ENCODE measurements around the gene FCGR1A. TPM values are rescaled to one million over a fixed set of nuclear protein-coding genes. Genes with fewer than 3 reads are reported as not detected.
"Not testable (repeated sequence)": the region's sequence is repeated elsewhere in the genome, so short reads cannot be mapped to it uniquely, and the experiment has no call there.

Gene FCGR1A
- total and polyA plus RNA-seq, 2 of the 8 experiments (the other 6 are each of a cell fraction or from before 2014, with no cell fraction given) = not detected

DNA sequence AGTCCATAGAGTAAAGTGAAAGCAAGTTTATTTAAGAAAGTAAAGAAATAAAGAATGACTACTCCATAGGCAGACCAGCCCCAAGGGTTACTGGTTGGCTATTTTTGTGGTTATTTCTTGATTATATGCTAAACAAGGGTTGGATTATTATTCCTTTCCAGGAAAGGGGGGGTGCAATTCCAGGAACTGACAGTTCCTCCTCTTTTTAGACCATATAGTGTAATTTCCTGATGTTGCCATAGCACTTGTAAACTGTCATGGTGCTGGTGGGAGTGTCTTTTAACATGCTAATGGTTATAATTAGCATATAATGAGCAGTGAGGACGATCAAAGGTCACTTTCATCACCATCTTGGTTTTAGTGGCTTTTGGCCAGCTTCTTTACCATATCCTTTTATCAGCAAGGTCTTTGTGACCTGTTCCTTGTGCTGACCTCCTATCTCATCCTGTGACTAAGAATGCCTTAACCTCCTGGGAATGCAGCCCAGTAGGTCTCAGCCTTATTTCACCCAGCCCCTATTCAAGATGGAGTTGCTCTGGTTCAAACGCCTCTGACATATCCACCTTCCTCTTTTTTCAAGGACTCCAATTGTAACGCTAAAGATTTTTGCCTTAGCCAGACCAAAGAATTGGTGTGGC, 6.9 kb upstream of the FCGR1A start:
- H2AK5ac ChIP-seq (ENCODE audit: low read depth, low read length); FAIRE-seq; H2BK12ac ChIP-seq (ENCODE audit: low read depth, low read length); H3K36me3 ChIP-seq (ENCODE audit: control insufficient read depth in 2 of 4, insufficient read depth in 4 of 4, low read length in 3 of 4); CTCF ChIA-PET (ENCODE audit: partially characterized antibody); H3K79me2 ChIP-seq (ENCODE audit: control insufficient read depth in 1 of 2, insufficient read depth in 2 of 2, low read length in 2 of 2); H3K4me1 ChIP-seq (replicated peaks in 1 of 4; ENCODE audit: control insufficient read depth in 3 of 4, insufficient read depth in 4 of 4, low read length in 3 of 4); POLR2A ChIA-PET (ENCODE audit: partially characterized antibody); H4K8ac ChIP-seq (ENCODE audit: extremely low read depth, insufficient read depth, low read length); H2BK120ac ChIP-seq (replicated peaks; ENCODE audit: low read depth, low read length); H2AFZ ChIP-seq (ENCODE audit: low read length); H2BK15ac ChIP-seq (ENCODE audit: low read length); H3K4ac ChIP-seq (replicated peaks; ENCODE audit: insufficient read length, low read depth, low read length); H3K79me1 ChIP-seq (ENCODE audit: low read depth, low read length); H3K27me3 ChIP-seq (replicated peaks in 1 of 4; ENCODE audit: control insufficient read depth in 3 of 4, extremely low read depth in 1 of 4, insufficient read depth in 3 of 4, low read length in 3 of 4); H3K27ac ChIP-seq (ENCODE audit: low read depth, low read length); DNase-seq (ENCODE audit: low read depth in 1 of 2, low spot score in 2 of 2); H3K9ac ChIP-seq (replicated peaks in 1 of 4; ENCODE audit: extremely low read depth in 1 of 4, low read depth in 3 of 4, low read length in 3 of 4); H3K56ac ChIP-seq (replicated peaks; ENCODE audit: insufficient read length, low read depth, low read length); H4K20me1 ChIP-seq (replicated peaks in 1 of 2; ENCODE audit: control insufficient read depth in 1 of 2, insufficient read depth in 2 of 2, low read length in 2 of 2); H3K23me2 ChIP-seq (ENCODE audit: low read depth, low read length); H4K91ac ChIP-seq (replicated peaks; ENCODE audit: insufficient read length, low read length); H2BK20ac ChIP-seq (ENCODE audit: low read length); H4K5ac ChIP-seq (ENCODE audit: insufficient read length, low read depth, low read length); H3K18ac ChIP-seq (ENCODE audit: extremely low read depth, low read length); H3K4me3 ChIP-seq (ENCODE audit: extremely low read depth in 1 of 4, insufficient read depth in 2 of 4, low read depth in 3 of 4, low read length in 4 of 4); H2BK5ac ChIP-seq (ENCODE audit: low read depth, low read length); H3K9me3 ChIP-seq (ENCODE audit: insufficient read depth in 2 of 2, low read depth in 1 of 2, low read length in 1 of 2); H3K23ac ChIP-seq (ENCODE audit: insufficient read length); H3K14ac ChIP-seq (ENCODE audit: insufficient read length): not testable (repeated sequence)
- 13% methylated on average over 1 of the region's 3 CpGs; no CpG with 5 or more reads in 1 of the 2 experiments for WGBS, 2 experiments (ENCODE audit: extremely low coverage in 1 of 2, insufficient coverage in 1 of 2, insufficient read length in 1 of 2, insufficient replicate concordance in 2 of 2, low coverage in 1 of 2, low lambda C conversion rate in 2 of 2, missing lambda C conversion rate in 1 of 2)
- peak overlapping the region in 1 of 2 experiments; percentile 33; a peak in 2 of 4 replicates for H3K4me2 ChIP-seq (ENCODE audit: insufficient read depth in 1 of 2, low read depth in 2 of 2, low read length in 2 of 2)

DNA sequence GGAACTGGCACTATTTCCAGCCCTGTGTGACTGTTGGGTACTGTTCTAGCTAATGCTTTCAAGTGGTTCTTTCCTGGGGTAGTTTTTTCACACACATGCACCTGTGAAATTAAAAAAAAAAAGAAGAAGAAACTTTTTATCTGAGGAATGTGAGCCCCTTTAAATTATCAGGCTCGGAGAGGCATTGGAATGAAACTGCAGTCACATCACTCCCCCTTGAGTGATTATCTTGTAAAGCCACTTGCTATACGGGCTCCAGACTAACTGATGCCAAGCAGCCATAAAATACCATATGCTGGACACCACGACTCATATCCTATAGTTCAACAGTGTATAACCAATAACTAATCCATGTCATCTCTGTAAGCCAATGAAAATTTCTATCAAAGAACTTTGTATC, 5.4 kb upstream of the FCGR1A start:
- H4K8ac ChIP-seq (ENCODE audit: extremely low read depth, insufficient read depth, low read length); H3K4ac ChIP-seq (replicated peaks; ENCODE audit: insufficient read length, low read depth, low read length); H3K4me2 ChIP-seq (ENCODE audit: insufficient read depth in 1 of 2, low read depth in 2 of 2, low read length in 2 of 2); DNase-seq (ENCODE audit: low read depth in 1 of 2, low spot score in 2 of 2); H3K79me2 ChIP-seq (ENCODE audit: control insufficient read depth in 1 of 2, insufficient read depth in 2 of 2, low read length in 2 of 2); H3K18ac ChIP-seq (ENCODE audit: extremely low read depth, low read length); CTCF ChIA-PET (ENCODE audit: partially characterized antibody); H2AK5ac ChIP-seq (ENCODE audit: low read depth, low read length); H2BK120ac ChIP-seq (replicated peaks; ENCODE audit: low read depth, low read length); H3K56ac ChIP-seq (replicated peaks; ENCODE audit: insufficient read length, low read depth, low read length); H3K9me3 ChIP-seq (ENCODE audit: insufficient read depth in 2 of 2, low read depth in 1 of 2, low read length in 1 of 2); H2BK15ac ChIP-seq (ENCODE audit: low read length); H3K14ac ChIP-seq (ENCODE audit: insufficient read length); H3K36me3 ChIP-seq (ENCODE audit: control insufficient read depth in 2 of 4, insufficient read depth in 4 of 4, low read length in 3 of 4); H3K23me2 ChIP-seq (ENCODE audit: low read depth, low read length); H3K23ac ChIP-seq (ENCODE audit: insufficient read length); H3K9ac ChIP-seq (replicated peaks in 1 of 4; ENCODE audit: extremely low read depth in 1 of 4, low read depth in 3 of 4, low read length in 3 of 4); H4K5ac ChIP-seq (ENCODE audit: insufficient read length, low read depth, low read length); H2BK5ac ChIP-seq (ENCODE audit: low read depth, low read length); FAIRE-seq; H3K27ac ChIP-seq (ENCODE audit: low read depth, low read length); H2BK20ac ChIP-seq (ENCODE audit: low read length); H3K79me1 ChIP-seq (ENCODE audit: low read depth, low read length); H2AFZ ChIP-seq (ENCODE audit: low read length); H4K20me1 ChIP-seq (replicated peaks in 1 of 2; ENCODE audit: control insufficient read depth in 1 of 2, insufficient read depth in 2 of 2, low read length in 2 of 2); POLR2A ChIA-PET (ENCODE audit: partially characterized antibody); H3K4me1 ChIP-seq (replicated peaks in 1 of 4; ENCODE audit: control insufficient read depth in 3 of 4, insufficient read depth in 4 of 4, low read length in 3 of 4); H2BK12ac ChIP-seq (ENCODE audit: low read depth, low read length); H4K91ac ChIP-seq (replicated peaks; ENCODE audit: insufficient read length, low read length); H3K4me3 ChIP-seq (ENCODE audit: extremely low read depth in 1 of 4, insufficient read depth in 2 of 4, low read depth in 3 of 4, low read length in 4 of 4); H3K27me3 ChIP-seq (replicated peaks in 1 of 4; ENCODE audit: control insufficient read depth in 3 of 4, extremely low read depth in 1 of 4, insufficient read depth in 3 of 4, low read length in 3 of 4): not testable (repeated sequence)
- WGBS, 2 experiments (ENCODE audit: extremely low coverage in 1 of 2, insufficient coverage in 1 of 2, insufficient read length in 1 of 2, insufficient replicate concordance in 2 of 2, low coverage in 1 of 2, low lambda C conversion rate in 2 of 2, missing lambda C conversion rate in 1 of 2) = no CpG with 5 or more reads among the region's 3 CpGs
